ENCODE measurements around the gene NDUFC2. TPM values are rescaled to one million over a fixed set of nuclear protein-coding genes. Genes with fewer than 3 reads are reported as not detected.

The NDUFC2 gene
- total and polyA plus RNA-seq, 2 of the 8 experiments (the other 6 are each of a cell fraction or from before 2014, with no cell fraction given), result 216 to 356 TPM

GRCh38 chr11:78099666-78100065 lies 20.0 kb upstream of the NDUFC2 start (continued):
- TF ChIP-seq NANOG (IDR thresholded peaks at IDR 0.05; ENCODE audit: insufficient read depth, low read depth, low read length, poor library complexity, severe bottlenecking) (no peak), RAD21 (IDR thresholded peaks at IDR 0.05 in 1 of 2, conservative IDR thresholded peaks at IDR 0.05 in 1 of 2; ENCODE audit: low read depth in 2 of 2, low read length in 2 of 2) (no peak), ZNF274 (IDR thresholded peaks at IDR 0.05; ENCODE audit: borderline replicate concordance, extremely low read depth, low read length) (no peak)

All from H1 (cell line).